ENCODE results near the gene CYP2S1.

DNA sequence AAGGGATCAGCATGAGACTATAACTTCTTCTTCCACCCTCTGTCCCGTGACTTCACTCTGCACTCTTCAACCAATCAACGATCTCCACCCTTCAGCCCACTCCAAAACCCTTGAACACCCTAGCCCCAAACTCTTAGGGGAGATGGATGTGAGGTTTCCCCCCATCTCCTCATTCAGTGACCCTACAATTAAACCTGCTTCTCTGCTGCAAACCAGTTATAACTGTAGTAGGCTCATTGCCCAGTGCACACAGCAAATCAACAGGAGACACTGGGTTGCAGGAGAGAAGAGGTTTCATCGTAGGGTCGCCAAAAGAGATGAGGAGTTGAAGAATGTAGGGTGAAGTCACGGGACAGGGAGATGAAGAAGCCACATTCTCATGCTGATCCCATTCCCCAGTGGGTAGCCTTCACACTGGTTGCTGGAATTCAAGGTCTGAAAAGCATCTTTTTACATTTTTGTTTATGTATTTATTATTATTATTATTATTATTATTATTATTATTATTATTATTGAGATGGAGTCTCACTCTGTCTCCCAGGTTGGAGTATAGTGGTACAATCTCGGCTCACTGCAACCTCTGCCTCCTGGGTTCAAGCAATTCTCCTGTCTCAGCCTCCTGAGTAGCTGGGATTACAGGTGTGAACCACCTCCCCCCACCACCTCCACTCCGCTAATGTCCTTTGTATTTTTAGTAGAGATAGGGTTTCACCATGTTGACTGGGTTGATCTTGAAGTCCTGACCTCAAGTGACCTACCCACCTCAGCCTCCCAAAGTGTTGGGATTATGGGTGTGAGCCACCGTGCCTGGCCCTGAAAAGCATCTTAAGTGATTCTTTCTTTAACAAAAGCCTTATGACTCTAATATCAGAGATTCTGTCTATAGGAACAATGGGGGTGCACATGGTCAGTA, 5.8 kb upstream of the CYP2S1 start:
- TF ChIP-seq, protein P1, sequence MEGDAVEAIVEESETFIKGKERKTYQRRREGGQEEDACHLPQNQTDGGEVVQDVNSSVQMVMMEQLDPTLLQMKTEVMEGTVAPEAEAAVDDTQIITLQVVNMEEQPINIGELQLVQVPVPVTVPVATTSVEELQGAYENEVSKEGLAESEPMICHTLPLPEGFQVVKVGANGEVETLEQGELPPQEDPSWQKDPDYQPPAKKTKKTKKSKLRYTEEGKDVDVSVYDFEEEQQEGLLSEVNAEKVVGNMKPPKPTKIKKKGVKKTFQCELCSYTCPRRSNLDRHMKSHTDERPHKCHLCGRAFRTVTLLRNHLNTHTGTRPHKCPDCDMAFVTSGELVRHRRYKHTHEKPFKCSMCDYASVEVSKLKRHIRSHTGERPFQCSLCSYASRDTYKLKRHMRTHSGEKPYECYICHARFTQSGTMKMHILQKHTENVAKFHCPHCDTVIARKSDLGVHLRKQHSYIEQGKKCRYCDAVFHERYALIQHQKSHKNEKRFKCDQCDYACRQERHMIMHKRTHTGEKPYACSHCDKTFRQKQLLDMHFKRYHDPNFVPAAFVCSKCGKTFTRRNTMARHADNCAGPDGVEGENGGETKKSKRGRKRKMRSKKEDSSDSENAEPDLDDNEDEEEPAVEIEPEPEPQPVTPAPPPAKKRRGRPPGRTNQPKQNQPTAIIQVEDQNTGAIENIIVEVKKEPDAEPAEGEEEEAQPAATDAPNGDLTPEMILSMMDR (conservative IDR thresholded peaks at IDR 0.05; ENCODE audit: low read length): no peak
- no peak for TF ChIP-seq EZH2phosphoT487 (IDR thresholded peaks at IDR 0.05; ENCODE audit: borderline replicate concordance, low read depth, low read length)

All from OCI-LY7 (cell line).